RPMI7951 (cell line): ENCODE measurements around the gene JMJD6. TPM values are rescaled to one million over a fixed set of nuclear protein-coding genes. Genes with fewer than 3 reads are reported as not detected.
"Not testable (repeated sequence)": the region's sequence is repeated elsewhere in the genome, so short reads cannot be mapped to it uniquely, and the experiment has no call there.

ENCODE experiments used
- DNase-seq: peaks from one replicate; pipeline ENCODE4 v3.0.0-alpha.2; 2012; ENCODE audit warnings: low read depth
- total RNA-seq: library from RNA; depleted of rRNA; stranded (reverse); fragments of >200 nt; shearing (Covaris generic); gene quantifications from 2 replicates; pipeline ENCODE4 v1.2.3, GENCODE V29; 2014; rRNA removed

JMJD6 gene
- 24.9 and 26.2 TPM in 2 replicates for total RNA-seq

- DNase-seq: peak; percentile 93
Observed at GRCh38 chr17:76726231-76726775, at the start of gene JMJD6. Gene JMJD6 (minus strand): TSS chr17:76726606. CDS start chr17:76726475, 131 bp downstream.

- DNase-seq: no peak
Observed at GRCh38 chr17:76775021-76775600, 48.7 kb upstream of the JMJD6 start.

GRCh38 chr17:76772842-76773525 is 46.6 kb upstream of the JMJD6 start:
- DNase-seq: peak; percentile 93

DNA sequence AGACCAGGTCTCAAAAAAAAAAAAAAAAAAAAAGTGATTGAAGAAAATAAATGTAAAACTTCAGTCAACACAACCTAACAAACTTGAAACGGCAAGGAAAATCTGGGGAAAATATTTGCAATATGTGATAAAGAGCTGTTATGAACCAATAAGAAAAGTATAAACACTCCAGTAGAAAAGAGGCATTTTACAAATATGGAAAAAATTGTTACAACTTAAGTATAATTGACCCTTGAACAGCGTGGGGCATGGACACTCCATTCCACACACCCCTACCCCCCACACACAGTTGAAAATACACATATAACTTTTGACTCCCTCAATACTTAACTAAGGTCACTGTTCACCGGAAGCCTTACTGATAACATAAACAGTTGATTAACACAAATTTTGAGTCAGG is 32.2 kb upstream of the JMJD6 start:
- DNase-seq: no peak

- no peak for DNase-seq
Observed at GRCh38 chr17:76757256-76757655, 30.9 kb upstream of the JMJD6 start.

GRCh38 chr17:76755285-76755684 is 28.9 kb upstream of the JMJD6 start:
- DNase-seq: no peak

GRCh38 chr17:76753061-76753961 is 26.9 kb upstream of the JMJD6 start:
- DNase-seq: no peak

DNA sequence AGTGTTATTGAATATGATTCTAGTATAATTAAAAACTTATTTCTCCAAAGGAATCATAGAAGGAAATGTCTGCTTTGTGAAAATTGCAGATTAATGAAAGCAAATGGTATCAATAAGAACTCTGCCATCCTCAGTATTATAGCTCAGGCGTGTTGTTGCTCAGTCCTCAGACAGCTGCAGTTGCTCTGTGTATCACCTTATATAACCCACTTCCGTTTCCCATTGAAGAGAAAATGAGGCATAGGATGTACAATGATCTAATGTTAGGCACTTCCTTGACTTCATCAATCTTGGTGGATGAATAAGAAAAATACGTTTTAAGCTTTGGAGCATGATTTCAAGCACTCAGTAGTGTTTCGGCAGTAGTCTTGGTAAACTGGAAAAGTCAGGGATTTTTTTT is 25.6 kb upstream of the JMJD6 start:
- no peak for DNase-seq

- DNase-seq: no peak
Observed at GRCh38 chr17:76751416-76751993, 25.1 kb upstream of the JMJD6 start.

GRCh38 chr17:76748657-76749056 is 22.3 kb upstream of the JMJD6 start:
- no peak for DNase-seq

DNA sequence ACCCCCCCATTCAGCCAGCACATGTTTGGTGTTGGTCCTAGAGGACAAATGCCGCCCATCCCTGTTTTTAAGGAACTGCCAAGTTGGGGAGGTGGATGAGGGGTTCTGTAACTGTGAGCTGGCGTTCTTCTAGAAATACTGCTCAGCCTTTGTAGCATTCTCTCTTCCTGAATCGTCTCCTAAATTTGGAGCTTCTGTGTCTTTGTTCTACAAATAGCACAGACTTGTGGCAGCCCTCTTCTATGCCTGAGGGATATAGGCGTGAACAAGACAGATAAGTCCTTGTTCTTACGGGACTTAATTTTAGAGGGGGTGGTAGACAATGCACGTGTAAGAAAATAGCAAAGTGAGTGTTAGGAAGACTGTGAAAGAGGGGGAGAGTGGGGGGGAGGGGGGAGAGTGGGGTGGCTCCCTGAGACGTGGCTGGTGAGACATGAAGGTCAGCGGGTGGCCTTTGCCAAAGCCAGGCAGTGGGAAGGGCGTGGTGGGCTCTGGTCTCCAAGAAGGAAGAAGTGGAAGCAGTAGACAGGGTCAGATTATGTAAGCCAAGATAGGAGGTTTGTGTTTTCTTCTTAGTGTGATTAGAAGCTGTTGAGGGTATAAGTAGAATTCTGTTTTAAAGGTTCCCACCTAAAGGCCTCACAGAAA is 21.4 kb upstream of the JMJD6 start:
- DNase-seq: peak; percentile 54

DNA sequence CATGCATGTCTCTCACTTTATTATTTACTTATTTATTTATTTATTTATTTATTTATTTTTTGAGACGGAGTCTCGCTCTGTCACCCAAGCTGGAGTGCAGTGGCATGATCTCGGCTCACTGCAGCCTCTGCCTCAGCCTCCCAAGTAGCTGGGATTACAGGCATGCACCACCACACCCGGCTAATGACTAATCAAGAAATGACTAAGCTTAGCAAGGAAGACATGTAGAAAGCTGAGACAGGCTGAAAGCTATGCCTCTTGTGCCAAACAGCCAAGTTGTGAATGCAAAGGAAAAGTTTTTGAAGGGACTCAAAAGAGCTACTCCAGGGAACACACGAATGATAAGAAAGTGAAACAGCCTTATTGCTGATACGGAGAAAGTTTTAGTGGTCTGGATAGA is 19.4 kb upstream of the JMJD6 start:
- peak; percentile 35 for DNase-seq

- DNase-seq: no peak
Observed at GRCh38 chr17:76744747-76745146, 18.3 kb upstream of the JMJD6 start.

DNA sequence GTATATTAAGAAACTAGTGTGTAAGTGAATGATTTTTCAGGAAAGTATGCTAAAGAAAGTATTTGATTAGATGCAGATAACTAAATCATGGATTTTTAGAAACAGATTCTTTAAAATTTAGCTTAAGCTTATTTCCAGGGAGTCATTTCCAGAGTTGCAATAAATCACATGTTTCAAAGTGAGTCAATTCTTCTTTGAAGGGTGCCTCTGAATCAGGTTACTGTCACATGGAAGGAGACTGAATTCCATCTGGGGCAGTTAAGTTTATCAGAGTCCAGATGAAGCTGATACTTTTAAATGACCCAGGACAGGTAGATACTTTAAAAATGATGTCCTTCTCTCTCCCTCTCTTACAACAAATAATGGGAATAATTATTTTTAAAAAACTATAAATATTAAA is 16.6 kb upstream of the JMJD6 start:
- no peak for DNase-seq

GRCh38 chr17:76740329-76741118 is 14.1 kb upstream of the JMJD6 start:
- DNase-seq: no peak

- DNase-seq: not testable (repeated sequence)
Observed at GRCh38 chr17:76739568-76740115, 13.2 kb upstream of the JMJD6 start.

DNA sequence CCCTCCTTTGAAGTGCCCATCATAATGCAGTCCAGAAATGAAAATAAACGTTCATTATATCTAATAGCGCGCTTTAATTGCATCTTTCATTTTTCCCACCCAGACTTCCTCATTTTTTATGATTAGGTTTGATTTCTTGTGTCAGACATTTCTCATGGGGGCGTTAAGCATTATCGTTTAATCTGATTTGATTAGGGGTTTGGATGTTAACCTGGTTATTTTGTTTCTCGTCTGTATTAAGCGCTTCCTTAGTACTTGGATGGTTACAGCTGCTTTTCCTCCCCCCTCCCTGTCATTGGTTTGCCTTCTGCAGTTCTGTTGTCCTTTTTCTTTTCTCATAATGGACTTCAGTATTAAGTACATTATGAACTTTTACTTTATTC is 12.1 kb upstream of the JMJD6 start:
- DNase-seq: no peak

- peak; percentile 90 for DNase-seq
Observed at GRCh38 chr17:76737676-76738467, 11.5 kb upstream of the JMJD6 start, which contains the start of gene MFSD11. Gene MFSD11 (plus strand): TSS chr17:76738119. CDS start chr17:76738353, 234 bp downstream.

- DNase-seq: peak; percentile 97
Observed at GRCh38 chr17:76737082-76737675, 10.8 kb upstream of the JMJD6 start, which contains the start of gene SRSF2. Gene SRSF2 (minus strand): TSS chr17:76737331. CDS start chr17:76737160, 171 bp downstream.
